Body of pancreas (tissue), 4 donors: ENCODE data around the gene RSPRY1.

Experiments
- POLR2A ChIP-seq, 3 donors: fragments of 450-650 bp; IDR thresholded peaks; one replicate each; pipeline ENCODE4 v1.6.1; 2016; ENCODE audit warnings: antibody characterized with exemption in 3 of 3, mild to moderate bottlenecking in 2 of 3
- TF ChIP-seq, protein P1 (sequence below), 7 experiments: fragments of 450-650 bp in 4 of 7; fragments of 200-600 bp in 3 of 7; sonication (generic) in 3 of 7; IDR thresholded peaks; one replicate each; pipeline ENCODE4 v1.5.1; 2016 to 2019; ENCODE audit warnings: antibody characterized with exemption in 7 of 7

DNA sequence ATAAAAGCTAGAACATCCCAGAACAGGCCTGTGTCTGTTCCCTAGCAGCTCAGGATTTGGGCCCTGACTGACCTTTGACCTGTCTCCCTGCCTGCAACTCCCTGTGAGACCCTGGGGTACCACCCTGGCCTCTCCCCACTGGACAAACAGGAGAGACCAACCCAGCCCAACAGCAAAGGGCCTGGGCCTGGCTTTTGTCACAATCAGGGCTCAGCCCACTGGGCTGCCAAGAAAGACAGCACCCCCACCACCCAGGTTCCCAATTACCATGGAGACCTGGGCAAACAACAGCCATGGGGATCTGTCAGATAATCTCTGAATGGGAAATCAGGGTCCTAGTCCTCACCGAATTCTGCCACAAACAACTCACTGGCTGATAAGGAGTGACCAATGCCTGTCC, 87.2 kb downstream of the RSPRY1 start:
- no peak for TF ChIP-seq POLR2A (IDR thresholded peaks at IDR 0.05)
- TF ChIP-seq, protein P1, sequence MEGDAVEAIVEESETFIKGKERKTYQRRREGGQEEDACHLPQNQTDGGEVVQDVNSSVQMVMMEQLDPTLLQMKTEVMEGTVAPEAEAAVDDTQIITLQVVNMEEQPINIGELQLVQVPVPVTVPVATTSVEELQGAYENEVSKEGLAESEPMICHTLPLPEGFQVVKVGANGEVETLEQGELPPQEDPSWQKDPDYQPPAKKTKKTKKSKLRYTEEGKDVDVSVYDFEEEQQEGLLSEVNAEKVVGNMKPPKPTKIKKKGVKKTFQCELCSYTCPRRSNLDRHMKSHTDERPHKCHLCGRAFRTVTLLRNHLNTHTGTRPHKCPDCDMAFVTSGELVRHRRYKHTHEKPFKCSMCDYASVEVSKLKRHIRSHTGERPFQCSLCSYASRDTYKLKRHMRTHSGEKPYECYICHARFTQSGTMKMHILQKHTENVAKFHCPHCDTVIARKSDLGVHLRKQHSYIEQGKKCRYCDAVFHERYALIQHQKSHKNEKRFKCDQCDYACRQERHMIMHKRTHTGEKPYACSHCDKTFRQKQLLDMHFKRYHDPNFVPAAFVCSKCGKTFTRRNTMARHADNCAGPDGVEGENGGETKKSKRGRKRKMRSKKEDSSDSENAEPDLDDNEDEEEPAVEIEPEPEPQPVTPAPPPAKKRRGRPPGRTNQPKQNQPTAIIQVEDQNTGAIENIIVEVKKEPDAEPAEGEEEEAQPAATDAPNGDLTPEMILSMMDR (IDR thresholded peaks at IDR 0.05): no peak
